Spinal cord (tissue), 10 donors: Measurements from ENCODE around the gene LRRC10B. TPM values are rescaled to one million over a fixed set of nuclear protein-coding genes. Genes with fewer than 3 reads are reported as not detected.
A peak's percentile ranks its signal among the peaks of the same experiment; 100 is the strongest.
"Not testable (repeated sequence)": the region's sequence is repeated elsewhere in the genome, so short reads cannot be mapped to it uniquely, and the experiment has no call there.

ENCODE experiments used
- DNase-seq, 6 donors: peaks; one replicate each; pipeline versions ENCODE4 v3.0.0 to v3.0.0-alpha.2; 2013 to 2015; ENCODE audit warnings: low spot score in 6 of 6, low read depth in 4 of 6
- H3K27ac ChIP-seq: one replicate; pipeline ENCODE4 v1.5.1; 2013; ENCODE audit warnings: low read depth, low read length, control low read depth
- H3K27me3 ChIP-seq: one replicate; pipeline ENCODE4 v1.6.1; 2013; ENCODE audit warnings: low read length; ENCODE audit not compliant: control insufficient read depth, insufficient read depth
- H3K36me3 ChIP-seq: one replicate; pipeline ENCODE4 v1.6.1; 2013; ENCODE audit warnings: low read length; ENCODE audit not compliant: control insufficient read depth, insufficient read depth
- H3K4me1 ChIP-seq: one replicate; pipeline ENCODE4 v1.6.1; 2013; ENCODE audit warnings: low read length; ENCODE audit not compliant: control insufficient read depth, insufficient read depth
- H3K4me3 ChIP-seq: one replicate; pipeline ENCODE4 v1.5.1; 2013; ENCODE audit warnings: low read depth, low read length, control low read depth
- H3K9me3 ChIP-seq: one replicate; pipeline ENCODE4 v1.6.1; 2013; ENCODE audit warnings: low read length; ENCODE audit not compliant: control insufficient read depth, insufficient read depth
- WGBS: methylation state at CpG from one replicate; pipeline ENCODE4 v1.1.5; 2013; ENCODE audit warnings: missing lambda C conversion rate; ENCODE audit not compliant: insufficient coverage; 5-methylcytosine and 5-hydroxymethylcytosine counted together
- polyA plus RNA-seq, 2 donors: library from polyadenylated mRNA; unstranded; fragments of 120-200 nt; gene quantifications; one replicate each; pipeline ENCODE4 v1.2.1, GENCODE V29; 2013; ENCODE audit not compliant: insufficient read length in 2 of 2
- total RNA-seq, 2 donors: library from RNA; depleted of rRNA in 1 of 2; stranded (reverse); fragments of 120-200 nt in 1 of 2; fragments of >200 nt in 1 of 2; gene quantifications; one replicate each; pipeline versions ENCODE4 v1.2.3 to v1.2.4, GENCODE V29; 2013 to 2014
- donor health status: healthy.

The LRRC10B gene
- total and polyA plus RNA-seq, 4 donors = 1.4 to 11.8 (median 7.3) TPM

- peak in 1 of 6 donors; percentile 64 for DNase-seq
- Histone ChIP-seq H3K36me3 (peaks cover 8% of the 10 kb centered on the region), H3K27ac (no peak overlapping the region), H3K27me3 (no peaks in the 10 kb centered on the region), H3K4me1 (peaks cover 58% of the 10 kb centered on the region), H3K4me3 (no peak overlapping the region), H3K9me3 (no peaks in the 10 kb centered on the region)
- WGBS = 74% methylated on average over 4 of the region's 6 CpGs
Measured at GRCh38 chr11:61474013-61474643, 34.4 kb upstream of the LRRC10B start.

- H3K27ac ChIP-seq = no peak overlapping the region
- no CpG with 5 or more reads among the region's 1 CpG for whole genome bisulfite sequencing
Measured at GRCh38 chr11:61475433-61475832, 33.1 kb upstream of the LRRC10B start.

GRCh38 chr11:61476371-61476770 lies 32.2 kb upstream of the LRRC10B start:
- Histone ChIP-seq H3K9me3 (no peaks in the 10 kb centered on the region), H3K36me3 (peaks cover 5% of the 10 kb centered on the region), H3K27ac (no peak overlapping the region), H3K4me1 (peaks cover 66% of the 10 kb centered on the region), H3K27me3 (no peaks in the 10 kb centered on the region), H3K4me3 (no peak overlapping the region)
- peak in 1 of 6 donors; percentile 58 for DNase-seq
- WGBS = 91% methylated on average over 3 of the region's 3 CpGs

More at GRCh38 chr11:61475433-61475832, 33.1 kb upstream of the LRRC10B start:
- Histone ChIP-seq H3K4me1 (peaks cover 65% of the 10 kb centered on the region), H3K9me3 (no peaks in the 10 kb centered on the region), H3K4me3 (no peak overlapping the region), H3K36me3 (peaks cover 8% of the 10 kb centered on the region), H3K27me3 (no peaks in the 10 kb centered on the region)
- no peak for DNase-seq

- no peaks in the 10 kb centered on the region for H3K27me3 ChIP-seq
- no peak overlapping the region for H3K4me3 ChIP-seq
- H3K9me3 ChIP-seq = no peaks in the 10 kb centered on the region
- no peak for DNase-seq
- peaks cover 66% of the 10 kb centered on the region for H3K4me1 ChIP-seq
- peaks cover 3% of the 10 kb centered on the region for H3K36me3 ChIP-seq
- WGBS = 77% methylated on average over 8 of the region's 8 CpGs
- no peak overlapping the region for H3K27ac ChIP-seq
Measured at GRCh38 chr11:61477126-61477525, 31.4 kb upstream of the LRRC10B start.

- WGBS = 4% methylated on average over 18 of the region's 18 CpGs
- Histone ChIP-seq H3K36me3 (peaks cover 3% of the 10 kb centered on the region), H3K9me3 (no peaks in the 10 kb centered on the region), H3K4me1 (peaks cover 69% of the 10 kb centered on the region), H3K27me3 (no peaks in the 10 kb centered on the region), H3K4me3 (no peak overlapping the region), H3K27ac (no peak overlapping the region)
- DNase-seq = peak in 2 of 6 donors; percentile 73 to 80
Measured at GRCh38 chr11:61477727-61478148, 30.8 kb upstream of the LRRC10B start.

- H3K27ac ChIP-seq, H3K9me3 ChIP-seq, DNase-seq, H3K4me3 ChIP-seq, H3K36me3 ChIP-seq, H3K27me3 ChIP-seq: not testable (repeated sequence)
- WGBS = 91% methylated on average over 3 of the region's 11 CpGs
- peaks cover 60% of the 10 kb centered on the region for H3K4me1 ChIP-seq
Measured at GRCh38 chr11:61479360-61480058, 29.0 kb upstream of the LRRC10B start.

GRCh38 chr11:61480261-61480993 lies 28.1 kb upstream of the LRRC10B start:
- WGBS = 62% methylated on average over 13 of the region's 15 CpGs
- H3K4me3 ChIP-seq = no peak overlapping the region
- no peaks in the 10 kb centered on the region for H3K9me3 ChIP-seq
- H3K36me3 ChIP-seq = peaks cover 10% of the 10 kb centered on the region
- no peak for DNase-seq
- H3K27me3 ChIP-seq = no peaks in the 10 kb centered on the region
- H3K4me1 ChIP-seq = peaks cover 51% of the 10 kb centered on the region
- H3K27ac ChIP-seq = no peak overlapping the region

GRCh38 chr11:61480994-61481335 lies 27.6 kb upstream of the LRRC10B start:
- Histone ChIP-seq H3K4me3 (no peak overlapping the region), H3K36me3 (peaks cover 14% of the 10 kb centered on the region), H3K4me1 (peaks cover 48% of the 10 kb centered on the region), H3K27me3 (no peaks in the 10 kb centered on the region), H3K27ac (no peak overlapping the region), H3K9me3 (no peaks in the 10 kb centered on the region)
- peak in 2 of 6 donors; percentile 77 to 85 for DNase-seq
- WGBS = 4% methylated on average over 4 of the region's 7 CpGs

GRCh38 chr11:61481806-61482205 lies 26.7 kb upstream of the LRRC10B start:
- Histone ChIP-seq H3K9me3 (no peaks in the 10 kb centered on the region), H3K27ac (no peak overlapping the region), H3K27me3 (no peaks in the 10 kb centered on the region), H3K4me3 (no peak overlapping the region), H3K36me3 (peaks cover 22% of the 10 kb centered on the region), H3K4me1 (peaks cover 51% of the 10 kb centered on the region)
- WGBS = 62% methylated on average over 6 of the region's 10 CpGs
- no peak for DNase-seq
